ENCODE results near the gene FOXK1. TPM values are rescaled to one million over a fixed set of nuclear protein-coding genes. Genes with fewer than 3 reads are reported as not detected.
"Not testable (repeated sequence)": the region's sequence is repeated elsewhere in the genome, so short reads cannot be mapped to it uniquely, and the experiment has no call there.

FOXK1 gene
- total RNA-seq, 1 experiment from 2014 or later = 50.8 TPM

- H3K4me1 ChIP-seq = no peaks in the 10 kb centered on the region
- H3K4me3 Mint-ChIP-seq (ENCODE audit: unreplicated experiment) = no peak overlapping the region
- no peak for DNase-seq
- H3K9me3 Mint-ChIP-seq (ENCODE audit: unreplicated experiment) = no peaks in the 10 kb centered on the region
- no peak overlapping the region for H3K27ac Mint-ChIP-seq (ENCODE audit: unreplicated experiment)
- H3K4me3 ChIP-seq (ENCODE audit: low read depth, low read length) = no peak overlapping the region
- H3K36me3 ChIP-seq (ENCODE audit: control insufficient read depth, insufficient read depth, low read length) = no peaks in the 10 kb centered on the region; the same call in 1 of the 2 replicates
- H3K4me1 Mint-ChIP-seq (ENCODE audit: low read depth, unreplicated experiment) = no peaks in the 10 kb centered on the region
- POLR2A ChIA-PET = no interaction called here
- no peaks in the 10 kb centered on the region for H3K9me3 ChIP-seq
- TF ChIP-seq CTCF (IDR thresholded peaks at IDR 0.05; ENCODE audit: insufficient read depth in 1 of 2, low read depth in 1 of 2, low read length in 1 of 2, severe bottlenecking in 1 of 2, unreplicated experiment in 1 of 2) = no peak
- no peaks in the 10 kb centered on the region for H3K27me3 Mint-ChIP-seq (ENCODE audit: insufficient read depth, unreplicated experiment)
- CTCF ChIA-PET = no interaction called here
- H3K27me3 ChIP-seq (replicated peaks; ENCODE audit: control insufficient read depth, insufficient read depth, low read length) = no peaks in the 10 kb centered on the region
- BruUV-seq (replicated peaks) = no TSS peak
- intact Hi-C loops (cut with micrococcal nuclease; ENCODE audit: unreplicated experiment) = no loop called here
- peaks cover 29% of the 10 kb centered on the region for H3K36me3 Mint-ChIP-seq (ENCODE audit: insufficient read depth, unreplicated experiment)
These were observed 9.1 kb downstream of the FOXK1 start for GRCh38 chr7:4690953-4691856.

- no TSS peak for BruUV-seq (replicated peaks)
- Mint-ChIP-seq H3K27me3 (ENCODE audit: insufficient read depth, unreplicated experiment) (no peaks in the 10 kb centered on the region), H3K9me3 (ENCODE audit: unreplicated experiment) (no peaks in the 10 kb centered on the region), H3K27ac (ENCODE audit: unreplicated experiment) (no peak overlapping the region), H3K4me1 (ENCODE audit: low read depth, unreplicated experiment) (no peaks in the 10 kb centered on the region), H3K4me3 (ENCODE audit: unreplicated experiment) (no peak overlapping the region), H3K36me3 (ENCODE audit: insufficient read depth, unreplicated experiment) (peaks cover 22% of the 10 kb centered on the region)
- no peak for DNase-seq
- Histone ChIP-seq H3K27me3 (replicated peaks; ENCODE audit: control insufficient read depth, insufficient read depth, low read length) (no peaks in the 10 kb centered on the region), H3K4me3 (ENCODE audit: low read depth, low read length) (no peak overlapping the region), H3K4me1 (no peaks in the 10 kb centered on the region), H3K36me3 (ENCODE audit: control insufficient read depth, insufficient read depth, low read length) (no peaks in the 10 kb centered on the region; the same call in 1 of the 2 replicates), H3K9me3 (no peaks in the 10 kb centered on the region)
- POLR2A ChIA-PET = no interaction called here
- intact Hi-C loops (cut with micrococcal nuclease; ENCODE audit: unreplicated experiment) = no loop called here
- CTCF ChIA-PET = no interaction called here
- TF ChIP-seq CTCF (IDR thresholded peaks at IDR 0.05; ENCODE audit: insufficient read depth in 1 of 2, low read depth in 1 of 2, low read length in 1 of 2, severe bottlenecking in 1 of 2, unreplicated experiment in 1 of 2) = no peak
These were observed 10.0 kb downstream of the FOXK1 start for GRCh38 chr7:4692055-4692454.

GRCh38 chr7:4692622-4693021 is 10.5 kb downstream of the FOXK1 start:
- H3K9me3 Mint-ChIP-seq (ENCODE audit: unreplicated experiment); H3K36me3 ChIP-seq (ENCODE audit: control insufficient read depth, insufficient read depth, low read length); H3K4me3 ChIP-seq (ENCODE audit: low read depth, low read length); DNase-seq; H3K4me3 Mint-ChIP-seq (ENCODE audit: unreplicated experiment); BruUV-seq (replicated peaks); H3K27ac Mint-ChIP-seq (ENCODE audit: unreplicated experiment); CTCF ChIA-PET; H3K4me1 Mint-ChIP-seq (ENCODE audit: low read depth, unreplicated experiment); H3K27me3 Mint-ChIP-seq (ENCODE audit: insufficient read depth, unreplicated experiment); H3K27me3 ChIP-seq (replicated peaks; ENCODE audit: control insufficient read depth, insufficient read depth, low read length); H3K9me3 ChIP-seq; intact Hi-C loops (cut with micrococcal nuclease; ENCODE audit: unreplicated experiment); POLR2A ChIA-PET; H3K4me1 ChIP-seq: not testable (repeated sequence)
- H3K36me3 Mint-ChIP-seq (ENCODE audit: insufficient read depth, unreplicated experiment) = peaks cover 21% of the 10 kb centered on the region

Measured in Caco-2 (cell line).